Measurements from ENCODE around the gene PARD3B.

PARD3B gene

GRCh38 chr2:205352593-205352992, 807.3 kb downstream of the PARD3B start:
- DNase-seq (ENCODE audit: low spot score) = no peak
- TF ChIP-seq CTCF (IDR thresholded peaks at IDR 0.05; ENCODE audit: extremely low read depth, missing control alignments) = no peak

- DNase-seq (ENCODE audit: low spot score) = no peak
- TF ChIP-seq CTCF (IDR thresholded peaks at IDR 0.05; ENCODE audit: extremely low read depth, missing control alignments) = no peak
Observed at GRCh38 chr2:205357732-205358131, 812.5 kb downstream of the PARD3B start.

DNA sequence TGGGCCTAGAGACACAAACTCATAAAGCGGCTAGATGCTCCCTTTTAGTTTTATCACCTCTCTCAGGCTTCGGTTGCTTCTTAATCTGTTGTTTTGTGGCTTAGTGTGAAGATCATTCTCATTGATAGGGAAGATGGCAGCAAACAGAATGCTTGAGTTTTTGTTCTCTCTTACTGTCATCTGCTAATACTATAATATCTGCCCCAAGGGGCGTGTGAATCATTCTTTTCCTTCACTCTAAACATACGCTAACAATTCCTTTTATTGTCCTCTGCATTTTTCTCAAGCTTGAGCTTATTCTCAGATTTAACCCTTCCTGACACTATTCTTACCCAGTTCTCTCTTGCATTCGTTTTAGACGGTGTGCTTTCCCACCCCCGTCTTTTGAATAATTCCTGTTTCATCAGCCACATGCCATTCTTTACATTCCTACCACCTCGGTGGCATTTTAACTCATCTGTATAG, 813.1 kb downstream of the PARD3B start:
- no peak for TF ChIP-seq CTCF (IDR thresholded peaks at IDR 0.05; ENCODE audit: extremely low read depth, missing control alignments)
- DNase-seq (ENCODE audit: low spot score) = no peak

DNA sequence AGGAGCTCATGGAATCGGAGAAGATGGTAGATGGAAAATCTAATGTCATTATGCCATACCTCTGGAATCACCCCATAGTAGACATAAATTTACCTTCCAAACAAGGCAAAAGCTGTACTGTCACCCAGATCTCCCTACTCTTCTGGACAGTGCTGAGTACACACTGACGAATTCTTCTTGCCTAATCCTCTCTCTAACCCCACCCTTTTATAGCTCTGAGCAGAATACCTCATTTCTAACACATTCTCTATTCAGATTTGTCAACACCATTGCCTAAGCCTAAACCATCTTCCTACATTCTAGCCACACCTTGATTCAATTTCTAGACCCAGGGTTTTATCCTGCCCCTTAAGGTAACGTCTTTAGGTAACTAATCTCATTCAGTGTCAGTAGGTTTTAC, 816.0 kb downstream of the PARD3B start:
- TF ChIP-seq CTCF (IDR thresholded peaks at IDR 0.05; ENCODE audit: extremely low read depth, missing control alignments) = no peak
- DNase-seq (ENCODE audit: low spot score) = no peak

- TF ChIP-seq CTCF (IDR thresholded peaks at IDR 0.05; ENCODE audit: extremely low read depth, missing control alignments) = no peak
- DNase-seq (ENCODE audit: low spot score) = no peak
Observed at GRCh38 chr2:205361970-205362369, 816.7 kb downstream of the PARD3B start.

- no peak for DNase-seq (ENCODE audit: low spot score)
- TF ChIP-seq CTCF (IDR thresholded peaks at IDR 0.05; ENCODE audit: extremely low read depth, missing control alignments) = no peak
Observed at GRCh38 chr2:205364261-205364660, 819.0 kb downstream of the PARD3B start.

DNA sequence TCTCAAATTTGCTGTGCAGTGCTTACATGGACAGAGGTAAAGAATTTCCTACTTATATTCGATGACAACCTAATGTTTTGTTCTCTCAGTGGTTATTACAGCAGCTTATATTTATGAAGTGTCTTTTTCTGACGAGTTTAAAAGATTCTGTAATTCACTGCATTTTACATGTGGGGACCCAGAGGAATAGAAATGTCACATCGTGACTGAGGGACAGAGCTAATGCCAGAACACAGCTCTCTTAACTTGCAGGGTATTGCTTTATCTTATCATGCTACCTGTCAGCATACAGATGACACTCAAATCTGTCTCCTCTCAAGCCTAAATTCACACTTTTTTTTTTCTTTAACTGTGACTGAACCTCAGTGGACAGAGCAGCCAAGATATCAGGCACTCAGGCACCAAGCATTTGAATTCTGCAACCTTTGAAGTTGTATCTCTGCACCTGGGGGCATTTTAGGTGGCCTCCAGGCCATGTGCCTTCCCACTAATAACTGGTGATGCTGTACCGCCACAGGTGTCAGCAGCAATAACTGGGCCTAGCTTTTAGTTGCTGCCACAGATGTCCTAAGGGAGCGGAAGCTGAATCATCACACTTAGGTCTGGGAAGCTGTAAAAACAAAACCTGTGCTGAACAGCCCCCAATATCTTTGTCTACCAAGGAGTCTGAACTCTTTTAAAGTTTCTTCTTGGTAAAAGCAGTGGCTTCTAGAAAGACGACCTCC, 821.2 kb downstream of the PARD3B start:
- DNase-seq (ENCODE audit: low spot score) = no peak
- TF ChIP-seq CTCF (IDR thresholded peaks at IDR 0.05; ENCODE audit: extremely low read depth, missing control alignments) = no peak
